Measurements from ENCODE around the gene TMEM45A.

DNA sequence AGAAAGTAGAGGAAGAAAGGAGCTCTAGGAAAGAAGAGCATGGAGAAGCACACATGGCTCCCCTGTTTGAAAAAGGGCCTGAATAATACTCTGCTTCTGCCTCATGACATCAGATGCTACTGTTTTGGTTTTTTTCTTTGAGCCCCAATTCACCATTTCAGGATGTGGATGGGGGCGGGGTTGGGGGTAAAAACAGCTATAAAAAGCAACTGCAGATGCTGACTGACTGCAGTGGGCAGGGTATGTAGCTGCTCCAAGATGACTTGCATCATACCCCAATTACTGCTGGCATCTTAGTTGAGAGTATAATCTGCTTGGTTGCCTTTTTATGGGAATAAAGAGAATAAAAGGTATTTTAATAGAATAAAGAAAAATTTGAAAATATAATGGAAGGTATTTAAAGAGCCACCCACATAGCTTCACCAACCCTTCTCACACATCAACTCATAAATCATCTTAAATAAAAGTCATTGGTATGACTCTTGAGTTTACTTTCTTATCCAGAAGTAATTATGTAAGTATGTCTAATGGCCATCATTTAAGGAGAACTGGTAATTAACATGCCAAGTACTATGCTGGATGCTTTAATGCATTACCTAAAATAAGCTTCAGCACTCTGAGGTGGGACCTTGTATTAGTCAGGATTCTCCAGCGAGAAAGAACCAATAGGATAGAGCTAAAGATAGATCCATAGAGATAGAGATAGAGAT is 36.4 kb upstream of the TMEM45A start:
- TF ChIP-seq TARDBP (IDR thresholded peaks at IDR 0.05), result no peak
- TF ChIP-seq FOXM1 (IDR thresholded peaks at IDR 0.05; ENCODE audit: borderline replicate concordance), result no peak
- no peak for TF ChIP-seq SUZ12 (IDR thresholded peaks at IDR 0.05)
